Right renal cortex interstitium (tissue), 3 donors: ENCODE data around the gene FOSL2. TPM values are rescaled to one million over a fixed set of nuclear protein-coding genes. Genes with fewer than 3 reads are reported as not detected.

Experiments
- polyA plus RNA-seq, 3 donors: library from polyadenylated mRNA; unstranded; fragments of 120-200 nt; gene quantifications; one replicate each; pipeline ENCODE4 v1.2.1, GENCODE V29; 2013; ENCODE audit not compliant: insufficient read length in 3 of 3

FOSL2 gene
- polyA plus RNA-seq, 3 donors: 19.6 to 25.7 (median 24.7) TPM

Other genes with a start within 250 kb of the FOSL2 start
- gene PLB1, start 103.2 kb downstream of the FOSL2 start, polyA plus RNA-seq: 1 to 10 TPM; 1.2 to 1.7 (median 1.4) TPM